ENCODE results near the gene TOR1AIP1.

Gene TOR1AIP1

GRCh38 chr1:179883040-179883744 lies 1.1 kb downstream of the TOR1AIP1 start:
- peaks cover 64 to 65% of the 10 kb centered on the region in 2 experiments for H3K4me1 ChIP-seq (ENCODE audit: control insufficient read depth in 1 of 2, insufficient read depth in 1 of 2, low read depth in 1 of 2, low read length in 1 of 2)

GRCh38 chr1:179883745-179884138 lies 1.7 kb downstream of the TOR1AIP1 start:
- H3K9me3 ChIP-seq: no peaks in the 10 kb centered on the region
- H3K27ac ChIP-seq: peak overlapping the region; percentile 94
- H3K4me1 ChIP-seq (ENCODE audit: control insufficient read depth in 1 of 2, insufficient read depth in 1 of 2, low read depth in 1 of 2, low read length in 1 of 2): peaks cover 68 to 69% of the 10 kb centered on the region in 2 experiments
- H3K36me3 ChIP-seq: peaks cover 23% of the 10 kb centered on the region
- H3K27me3 ChIP-seq: no peaks in the 10 kb centered on the region
- H3K4me3 ChIP-seq (ENCODE audit: low read depth in 1 of 2, low read length in 1 of 2): peak overlapping the region; percentile 94 to 95
- TF ChIP-seq, protein P1, sequence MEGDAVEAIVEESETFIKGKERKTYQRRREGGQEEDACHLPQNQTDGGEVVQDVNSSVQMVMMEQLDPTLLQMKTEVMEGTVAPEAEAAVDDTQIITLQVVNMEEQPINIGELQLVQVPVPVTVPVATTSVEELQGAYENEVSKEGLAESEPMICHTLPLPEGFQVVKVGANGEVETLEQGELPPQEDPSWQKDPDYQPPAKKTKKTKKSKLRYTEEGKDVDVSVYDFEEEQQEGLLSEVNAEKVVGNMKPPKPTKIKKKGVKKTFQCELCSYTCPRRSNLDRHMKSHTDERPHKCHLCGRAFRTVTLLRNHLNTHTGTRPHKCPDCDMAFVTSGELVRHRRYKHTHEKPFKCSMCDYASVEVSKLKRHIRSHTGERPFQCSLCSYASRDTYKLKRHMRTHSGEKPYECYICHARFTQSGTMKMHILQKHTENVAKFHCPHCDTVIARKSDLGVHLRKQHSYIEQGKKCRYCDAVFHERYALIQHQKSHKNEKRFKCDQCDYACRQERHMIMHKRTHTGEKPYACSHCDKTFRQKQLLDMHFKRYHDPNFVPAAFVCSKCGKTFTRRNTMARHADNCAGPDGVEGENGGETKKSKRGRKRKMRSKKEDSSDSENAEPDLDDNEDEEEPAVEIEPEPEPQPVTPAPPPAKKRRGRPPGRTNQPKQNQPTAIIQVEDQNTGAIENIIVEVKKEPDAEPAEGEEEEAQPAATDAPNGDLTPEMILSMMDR (IDR thresholded peaks at IDR 0.05): no peak

More at GRCh38 chr1:179883040-179883744, 1.1 kb downstream of the TOR1AIP1 start:
- Histone ChIP-seq H3K36me3 (peaks cover 19% of the 10 kb centered on the region), H3K9me3 (no peaks in the 10 kb centered on the region), H3K27ac (peak overlapping the region; percentile 94), H3K27me3 (no peaks in the 10 kb centered on the region), H3K4me3 (ENCODE audit: low read depth in 1 of 2, low read length in 1 of 2) (peak overlapping the region; percentile 94 to 95)
- TF ChIP-seq, protein P1 (IDR thresholded peaks at IDR 0.05): no peak

DNA sequence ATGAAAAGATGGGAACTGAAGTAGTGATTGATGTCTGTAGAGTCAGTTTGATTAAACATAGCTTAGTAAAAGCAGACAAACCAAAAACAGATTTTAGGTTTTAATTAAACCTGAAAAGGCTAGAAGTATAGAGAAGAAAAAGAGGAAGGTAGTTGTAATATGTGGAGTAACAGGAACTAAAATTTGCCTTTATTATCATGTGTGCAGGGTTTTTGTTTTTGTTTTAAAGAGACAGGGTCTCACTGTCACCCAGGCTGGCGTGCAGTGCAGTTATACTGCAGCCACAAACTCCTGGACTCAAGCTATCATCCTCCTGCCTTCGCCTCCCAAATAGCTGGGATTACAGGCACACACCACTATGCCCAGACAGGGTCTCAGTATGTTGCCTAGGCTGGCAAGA lies 6.0 kb downstream of the TOR1AIP1 start:
- Histone ChIP-seq H3K27me3 (no peaks in the 10 kb centered on the region), H3K4me3 (ENCODE audit: low read depth in 1 of 2, low read length in 1 of 2) (peak overlapping the region in 1 of 2 experiments; percentile 28), H3K9me3 (no peaks in the 10 kb centered on the region), H3K27ac (peak overlapping the region; percentile 76), H3K4me1 (ENCODE audit: control insufficient read depth in 1 of 2, insufficient read depth in 1 of 2, low read depth in 1 of 2, low read length in 1 of 2) (peaks cover 58 to 60% of the 10 kb centered on the region in 2 experiments), H3K36me3 (peaks cover 61% of the 10 kb centered on the region)
- TF ChIP-seq, protein P1 (IDR thresholded peaks at IDR 0.05): no peak

DNA sequence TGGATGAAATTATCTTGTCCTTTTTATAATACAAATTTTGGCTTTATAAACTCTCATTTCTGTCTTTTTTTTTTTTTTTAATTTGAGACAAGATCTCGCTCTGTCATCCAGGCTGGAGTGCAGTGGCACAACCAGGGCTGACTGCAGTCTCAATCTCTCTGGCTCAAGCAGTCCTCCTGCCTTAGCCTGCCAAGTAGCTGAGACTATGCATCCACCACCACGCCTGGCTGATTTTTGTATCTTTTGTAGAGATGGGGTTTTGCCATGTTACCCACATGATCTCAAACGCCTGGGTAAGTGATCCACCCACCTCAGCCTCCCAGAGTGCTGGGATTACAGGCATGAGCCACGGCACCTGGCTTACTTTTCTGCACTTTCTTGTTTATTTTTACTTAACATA lies 7.5 kb downstream of the TOR1AIP1 start:
- Histone ChIP-seq H3K4me1 (ENCODE audit: control insufficient read depth in 1 of 2, insufficient read depth in 1 of 2, low read depth in 1 of 2, low read length in 1 of 2) (peaks cover 45 to 47% of the 10 kb centered on the region in 2 experiments), H3K4me3 (ENCODE audit: low read depth in 1 of 2, low read length in 1 of 2) (no peak overlapping the region), H3K36me3 (peaks cover 73% of the 10 kb centered on the region), H3K9me3 (no peaks in the 10 kb centered on the region), H3K27ac (no peak overlapping the region), H3K27me3 (no peaks in the 10 kb centered on the region)
- TF ChIP-seq, protein P1 (IDR thresholded peaks at IDR 0.05): no peak

DNA sequence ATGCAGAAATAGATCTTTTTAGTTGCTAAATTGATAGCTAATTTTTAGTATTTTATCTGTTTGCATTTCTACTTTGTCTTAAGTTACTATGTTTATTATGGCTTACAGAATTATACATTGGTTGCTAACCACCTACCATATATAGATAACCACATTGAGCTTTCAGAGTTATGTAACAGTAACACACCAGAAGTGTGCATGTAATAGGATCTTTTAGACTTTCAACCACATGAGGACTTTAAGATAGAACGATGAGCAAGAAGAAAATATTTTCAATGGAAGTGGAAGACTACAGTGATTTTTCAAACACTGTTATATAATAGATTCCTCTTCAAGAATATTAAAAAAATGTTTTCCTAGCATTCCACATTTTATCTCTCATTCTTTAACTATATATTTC lies 28.8 kb downstream of the TOR1AIP1 start:
- Histone ChIP-seq H3K27ac (no peak overlapping the region), H3K4me1 (ENCODE audit: control insufficient read depth in 1 of 2, insufficient read depth in 1 of 2, low read depth in 1 of 2, low read length in 1 of 2) (no peaks in the 10 kb centered on the region), H3K27me3 (no peaks in the 10 kb centered on the region), H3K9me3 (no peaks in the 10 kb centered on the region), H3K4me3 (ENCODE audit: low read depth in 1 of 2, low read length in 1 of 2) (no peak overlapping the region), H3K36me3 (peaks cover 82% of the 10 kb centered on the region)
- TF ChIP-seq, protein P1 (IDR thresholded peaks at IDR 0.05): no peak
